HG02678 (cell line): Measurements from ENCODE around the gene IVD.
A peak's percentile ranks its signal among the peaks of the same experiment; 100 is the strongest.

Source experiments
- ATAC-seq: cut with Tn5 transposase; IDR thresholded peaks from one replicate; pipeline ENCODE4 v1.9.1; 2021; ENCODE audit warnings: mild to moderate bottlenecking, moderate library complexity; ENCODE audit not compliant: unreplicated experiment

The IVD gene

GRCh38 chr15:40372981-40373380 lies 32.6 kb upstream of the IVD start:
- no peak for ATAC-seq

- ATAC-seq, result no peak
Observed at GRCh38 chr15:40377606-40378005, 28.0 kb upstream of the IVD start.

- ATAC-seq, result no peak
Observed at GRCh38 chr15:40379374-40379773, 26.2 kb upstream of the IVD start.

GRCh38 chr15:40379853-40380252 lies 25.7 kb upstream of the IVD start:
- ATAC-seq, result no peak

- no peak for ATAC-seq
Observed at GRCh38 chr15:40380636-40381035, 25.0 kb upstream of the IVD start.

GRCh38 chr15:40381818-40382529 lies 23.6 kb upstream of the IVD start:
- ATAC-seq, result no peak

GRCh38 chr15:40382580-40383456 lies 22.8 kb upstream of the IVD start, which contains the start of gene KNSTRN:
Gene KNSTRN, plus strand, starts transcription at chr15:40382721. Its CDS starts 115 bp downstream, at chr15:40382836.
- peak; percentile 96 for ATAC-seq

GRCh38 chr15:40386480-40386879 lies 19.1 kb upstream of the IVD start:
- no peak for ATAC-seq

GRCh38 chr15:40388941-40389823 lies 16.4 kb upstream of the IVD start:
- ATAC-seq, result no peak

- ATAC-seq, result no peak
Observed at GRCh38 chr15:40389824-40390595, 15.6 kb upstream of the IVD start.

GRCh38 chr15:40392986-40393948 lies 12.3 kb upstream of the IVD start:
- no peak for ATAC-seq

GRCh38 chr15:40397688-40398412 lies 7.7 kb upstream of the IVD start:
- no peak for ATAC-seq

GRCh38 chr15:40398413-40398873 lies 7.2 kb upstream of the IVD start:
- peak; percentile 79 for ATAC-seq

GRCh38 chr15:40399370-40399769 lies 6.2 kb upstream of the IVD start:
- no peak for ATAC-seq

- ATAC-seq, result peak; percentile 55
Observed at GRCh38 chr15:40407330-40407990, 1.9 kb downstream of the IVD start.

GRCh38 chr15:40409366-40409765 lies 3.8 kb downstream of the IVD start:
- no peak for ATAC-seq

GRCh38 chr15:40410476-40410875 lies 4.9 kb downstream of the IVD start:
- no peak for ATAC-seq
